AML-193 (cell line): Measurements from ENCODE around the gene SP5.
"Not testable (repeated sequence)": the region's sequence is repeated elsewhere in the genome, so short reads cannot be mapped to it uniquely, and the experiment has no call there.

Experiments used
- DNase-seq, 2 experiments: peaks; one replicate each; lab custom pipeline; 2025; lab: John Stamatoyannopoulos, UW

SP5 gene

DNA sequence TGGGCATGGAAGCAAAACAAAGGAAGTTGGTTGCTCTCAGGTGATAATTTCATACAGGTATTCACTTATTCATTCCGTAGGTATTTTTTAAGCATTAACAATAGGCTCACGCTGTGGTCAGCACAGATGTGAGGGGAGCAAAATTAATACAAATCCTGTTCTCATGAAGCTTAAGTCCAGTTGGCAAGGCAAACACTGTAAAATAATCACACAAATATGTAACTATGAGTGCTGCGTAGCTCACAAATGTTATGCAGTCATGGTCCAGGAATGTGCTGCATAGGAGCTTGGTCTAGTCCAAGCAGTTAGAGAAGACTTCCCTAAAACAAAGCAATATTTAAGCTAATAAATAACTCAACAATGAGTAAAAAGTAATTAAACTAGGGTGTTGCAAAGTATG is 23.9 kb downstream of the SP5 start:
- no peak for DNase-seq

DNA sequence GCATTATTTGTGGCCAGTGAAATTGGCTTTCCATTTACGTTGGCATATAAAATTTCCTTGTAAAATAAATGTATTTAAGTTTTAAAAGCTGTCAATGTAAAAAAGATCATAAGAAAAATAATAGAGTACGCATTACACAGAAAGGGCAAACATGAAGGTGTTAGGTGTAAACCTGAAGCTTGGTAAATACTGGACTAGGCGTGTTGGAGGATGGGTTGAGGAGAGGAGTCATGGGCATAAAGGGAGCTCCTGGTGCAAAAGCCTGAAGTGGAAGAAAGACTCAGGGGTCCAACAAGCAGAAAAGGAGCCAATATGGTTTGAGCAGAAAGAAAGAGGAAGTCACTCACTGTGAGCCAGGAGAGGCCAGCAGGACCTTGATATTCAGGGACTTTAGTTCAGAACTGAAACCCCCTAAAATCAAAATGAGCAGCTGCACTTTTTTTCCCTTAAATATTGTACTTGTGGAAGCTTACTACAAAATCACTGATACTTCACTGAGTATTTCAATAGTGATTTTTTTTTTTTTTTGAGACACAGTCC is 24.4 kb downstream of the SP5 start:
- DNase-seq: no peak

DNA sequence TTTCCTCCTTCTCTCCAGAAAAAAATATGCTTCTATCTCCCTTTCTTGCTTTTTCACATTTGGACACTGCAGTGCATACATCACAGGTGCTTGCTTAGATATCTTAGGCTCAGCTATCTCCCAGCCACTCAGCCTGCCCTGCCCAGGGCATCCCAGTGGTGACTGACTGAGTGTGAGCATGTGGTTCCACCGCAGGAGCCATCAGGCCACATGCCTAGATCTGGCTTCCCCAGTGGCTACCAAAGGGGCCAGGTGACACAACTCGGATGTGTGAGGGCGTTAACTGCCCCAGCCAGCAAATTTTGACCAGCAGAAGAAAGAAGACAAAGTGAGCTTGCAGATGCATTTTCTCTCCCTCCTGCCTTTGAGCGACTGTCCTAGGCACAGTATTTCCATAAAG is 25.5 kb downstream of the SP5 start:
- DNase-seq: no peak

DNA sequence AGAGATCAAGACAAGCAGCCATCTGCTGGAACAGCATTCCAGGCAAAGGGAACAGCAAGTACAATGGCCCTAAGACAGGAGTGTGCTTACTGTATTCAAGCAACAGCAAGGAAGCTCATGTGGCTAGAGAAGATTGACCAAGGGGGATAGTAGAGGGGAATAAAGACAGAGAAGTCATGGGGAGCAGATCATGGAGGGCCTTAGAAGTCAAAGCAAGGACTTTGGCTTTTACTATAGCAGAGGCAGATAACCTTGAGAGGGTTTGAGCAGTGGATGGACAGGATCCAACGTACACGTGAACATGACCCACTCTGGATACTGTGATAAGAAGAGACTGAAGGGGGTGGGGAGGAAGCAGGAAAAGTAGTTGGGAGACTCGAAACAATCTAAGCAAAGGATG is 26.9 kb downstream of the SP5 start:
- no peak for DNase-seq

DNA sequence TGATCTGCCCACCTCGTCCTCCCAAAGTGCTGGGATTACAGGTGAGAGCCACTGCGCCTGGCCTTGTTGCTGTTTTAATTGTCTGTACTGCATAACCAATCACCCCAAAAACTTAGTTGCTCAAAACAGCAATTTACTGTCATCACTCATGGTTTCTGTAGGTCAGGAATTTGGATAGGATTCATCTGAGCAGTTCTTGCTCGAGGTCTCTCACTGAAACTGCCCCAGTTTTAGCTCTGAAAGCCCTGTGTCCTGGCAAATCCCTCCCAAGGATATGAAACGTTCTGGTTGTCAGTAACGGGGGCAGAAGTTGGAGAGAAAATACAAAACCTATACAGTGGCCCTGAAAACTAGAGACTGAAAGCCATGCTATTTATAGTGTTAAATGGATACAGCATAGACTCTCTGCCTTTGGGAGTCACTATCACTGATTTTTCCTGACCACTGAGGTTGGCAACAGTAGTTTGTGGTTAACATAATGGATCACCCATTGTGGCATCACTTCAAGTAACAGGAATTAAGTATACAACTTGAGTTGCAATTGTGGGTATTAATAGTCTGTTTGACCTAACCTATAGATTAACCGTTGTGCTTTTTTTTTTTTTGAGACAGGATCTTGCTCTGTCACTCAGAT is 27.9 kb downstream of the SP5 start:
- DNase-seq: no peak

DNA sequence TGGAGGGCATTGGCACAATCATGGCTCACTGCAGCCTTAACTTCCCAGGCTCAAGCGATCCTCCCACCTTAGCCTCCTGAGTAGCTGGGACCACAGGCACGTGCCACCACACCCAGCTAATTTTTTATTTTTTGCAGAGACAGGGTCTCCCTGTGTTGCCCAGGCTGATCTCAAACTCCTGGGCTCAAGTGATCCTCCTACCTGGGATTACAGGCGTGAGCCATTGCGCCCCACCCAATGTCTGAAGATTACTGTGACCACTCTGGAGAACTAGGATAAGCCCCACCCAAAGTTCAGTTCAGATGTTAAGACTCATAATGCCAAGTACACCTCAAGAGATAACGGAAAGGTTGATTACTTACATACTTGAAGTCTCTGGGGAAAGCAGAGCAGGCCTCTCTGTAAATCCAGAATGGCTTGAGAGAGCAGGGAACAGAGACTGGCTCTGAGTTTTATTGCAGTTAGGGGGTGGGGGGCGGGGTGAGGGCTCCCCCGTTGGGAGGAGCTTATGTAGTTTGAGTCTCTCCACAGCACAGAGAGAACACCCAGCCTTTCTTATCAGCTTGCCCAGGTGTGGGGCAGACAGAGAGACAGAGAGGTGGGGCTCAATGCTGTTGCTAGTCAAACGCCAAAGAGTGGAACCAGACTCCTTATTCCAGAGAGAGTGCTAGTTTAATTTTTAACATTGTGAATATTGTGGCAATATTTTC is 28.5 kb downstream of the SP5 start:
- DNase-seq: no peak

DNA sequence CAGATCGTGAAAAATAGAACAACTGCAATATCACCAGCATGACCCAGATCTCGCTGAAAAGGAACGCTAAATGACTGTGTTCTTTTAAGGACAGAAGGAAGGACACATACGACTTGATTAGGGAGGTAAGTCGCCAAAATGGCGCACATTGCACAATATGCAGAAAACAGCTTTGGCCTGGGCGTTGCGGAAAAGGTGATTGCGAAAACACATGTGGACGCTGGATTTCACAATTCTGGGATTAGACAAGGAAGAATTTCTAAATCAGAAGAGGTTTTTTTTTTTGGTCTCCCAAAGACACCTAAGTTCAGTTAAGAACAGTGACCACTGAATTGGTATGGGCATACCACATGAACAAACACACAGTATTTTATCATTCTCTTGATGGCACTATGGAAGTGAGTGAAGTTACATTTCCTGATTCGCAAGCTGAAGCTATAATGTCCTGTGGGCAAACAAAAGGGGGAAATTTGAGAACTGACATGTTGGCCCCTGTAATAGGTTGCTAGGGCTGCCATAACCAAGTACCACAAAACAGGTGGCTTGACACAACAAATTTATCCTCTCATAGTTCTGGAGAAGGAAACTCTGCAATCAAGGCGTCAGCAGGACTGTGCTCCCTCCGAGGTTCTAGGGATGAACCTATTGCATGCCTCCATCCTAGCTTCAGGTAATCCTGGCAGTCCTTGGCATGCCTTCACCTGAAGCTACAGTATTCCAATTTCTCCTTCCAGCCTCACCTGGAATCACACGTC is 29.3 kb downstream of the SP5 start:
- no peak for DNase-seq

DNA sequence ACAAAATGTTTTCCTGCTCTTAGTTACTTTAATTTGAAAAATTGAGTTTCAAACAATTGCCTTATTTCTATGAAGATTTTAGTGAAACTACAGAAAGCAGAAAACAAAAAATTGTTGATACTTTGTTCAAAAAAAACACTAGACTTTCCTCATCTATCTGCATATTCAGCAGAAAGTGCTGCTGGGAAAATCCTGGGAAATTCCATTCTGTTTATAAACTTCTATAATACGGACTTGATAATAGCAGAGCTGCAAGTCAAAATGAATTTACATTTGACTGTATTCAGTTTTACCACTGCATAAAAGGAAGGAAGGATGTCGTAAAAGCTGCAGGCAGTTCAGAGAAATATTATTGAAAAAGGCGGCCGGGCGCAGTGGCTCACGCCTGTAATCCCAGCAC is 30.2 kb downstream of the SP5 start:
- DNase-seq: no peak

DNA sequence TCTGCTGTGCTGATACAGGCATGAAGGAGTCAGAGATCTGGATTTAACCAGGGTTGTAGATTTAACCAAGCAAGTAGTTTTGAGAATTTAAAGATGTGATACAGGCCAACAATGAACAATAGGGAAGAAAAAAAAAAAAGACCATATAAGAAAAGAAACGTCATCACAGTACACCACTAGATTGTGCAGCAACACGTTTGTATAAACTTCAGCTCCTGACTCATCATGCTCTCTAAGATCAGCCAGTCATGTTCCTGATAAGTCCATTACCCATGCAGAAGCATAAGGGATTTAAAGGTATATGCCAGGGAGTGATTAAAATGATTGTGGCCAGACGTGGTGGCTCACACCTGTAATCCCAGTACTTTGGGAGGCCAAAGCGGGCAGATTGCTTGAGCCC is 32.8 kb downstream of the SP5 start:
- DNase-seq: no peak

DNA sequence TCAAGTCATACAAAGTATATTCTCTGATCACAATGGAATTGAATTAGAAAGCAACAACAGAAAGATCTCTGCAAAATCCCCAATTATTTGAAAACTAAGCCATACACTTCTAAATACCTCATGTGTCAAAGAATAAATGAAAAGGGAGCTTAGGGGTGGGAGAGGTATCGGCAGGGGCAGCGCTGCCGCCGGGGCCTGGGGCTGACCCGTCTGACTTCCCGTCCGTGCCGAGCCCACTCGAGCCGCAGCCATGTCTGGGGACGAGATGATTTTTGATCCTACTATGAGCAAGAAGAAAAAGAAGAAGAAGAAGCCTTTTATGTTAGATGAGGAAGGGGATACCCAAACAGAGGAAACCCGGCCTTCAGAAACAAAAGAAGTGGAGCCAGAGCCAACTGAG is 36.4 kb downstream of the SP5 start:
- not testable (repeated sequence) for DNase-seq

DNA sequence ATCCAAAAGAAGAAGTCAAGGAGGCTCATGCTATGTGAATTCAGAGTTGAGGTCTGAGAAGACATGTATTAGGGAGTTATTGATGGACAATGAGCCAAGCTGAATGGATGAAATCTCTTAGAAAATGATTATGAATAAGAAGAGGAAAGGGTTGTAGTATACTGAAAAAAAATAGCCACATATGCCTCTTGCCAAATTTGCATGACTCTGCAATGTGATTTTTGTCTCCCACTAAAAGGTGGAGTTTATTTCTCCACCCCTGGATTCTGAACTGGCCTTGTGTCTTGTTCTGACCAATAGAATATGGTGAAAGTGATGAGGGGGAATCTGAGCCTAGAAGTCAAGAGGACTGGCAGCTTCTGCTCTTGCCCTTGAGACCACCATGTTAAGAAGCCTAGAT is 46.4 kb downstream of the SP5 start:
- no peak for DNase-seq

DNA sequence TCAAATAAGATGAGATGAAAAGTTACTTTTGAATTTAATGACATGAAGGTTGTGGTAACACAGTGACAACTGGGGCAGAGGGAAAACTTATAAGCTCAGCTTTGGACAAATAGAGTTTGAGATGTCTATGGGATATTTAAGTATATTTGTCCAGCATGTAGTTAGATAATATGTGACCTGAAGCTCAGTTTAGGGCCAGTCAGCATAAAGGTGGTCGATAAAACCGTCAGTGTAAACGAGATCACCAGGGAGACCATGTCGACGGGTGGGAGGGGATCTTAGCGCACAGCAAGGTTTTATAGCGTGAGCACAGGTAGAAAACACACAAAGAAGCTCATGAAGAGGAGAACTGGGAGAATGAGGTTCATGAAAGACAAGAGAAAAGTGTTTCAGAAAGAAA is 47.6 kb downstream of the SP5 start:
- no peak for DNase-seq

DNA sequence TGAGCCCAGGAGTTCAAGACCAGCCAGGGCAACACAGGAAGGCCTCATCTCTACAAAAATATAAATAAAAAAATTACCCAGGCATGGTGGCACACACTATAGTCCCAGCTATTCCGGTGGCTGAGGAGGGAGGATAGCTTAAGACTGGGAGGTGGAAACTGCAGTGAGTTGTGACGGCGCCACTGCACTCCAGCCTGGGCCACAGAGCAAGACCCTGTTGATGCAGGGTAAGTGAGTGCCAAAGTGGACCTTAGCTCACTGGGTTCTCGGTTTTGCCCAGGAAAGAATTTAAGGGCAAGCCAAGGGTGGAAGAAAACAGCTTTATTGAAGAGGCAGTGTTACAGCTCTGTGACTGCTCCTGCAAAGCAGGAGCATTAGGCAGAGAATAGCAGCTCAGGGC is 48.1 kb downstream of the SP5 start:
- DNase-seq: no peak

DNA sequence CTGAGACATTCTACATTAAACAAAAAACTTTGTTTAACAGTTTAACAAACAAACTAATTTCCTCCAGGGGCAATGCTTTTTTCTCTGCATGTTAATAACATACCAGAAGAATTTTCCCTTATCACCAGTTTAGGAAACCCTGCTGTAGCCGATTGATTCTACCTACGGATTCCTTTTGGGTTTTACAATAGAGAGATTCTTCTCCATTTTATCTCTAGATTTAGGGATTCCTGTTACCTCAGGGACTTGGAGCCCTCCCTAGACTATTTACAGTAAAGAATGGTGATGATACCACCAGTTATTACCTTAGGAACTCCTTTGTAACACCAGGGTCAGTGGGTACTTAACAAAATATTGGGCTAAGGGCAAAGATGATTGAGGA is 49.7 kb downstream of the SP5 start:
- no peak for DNase-seq

DNA sequence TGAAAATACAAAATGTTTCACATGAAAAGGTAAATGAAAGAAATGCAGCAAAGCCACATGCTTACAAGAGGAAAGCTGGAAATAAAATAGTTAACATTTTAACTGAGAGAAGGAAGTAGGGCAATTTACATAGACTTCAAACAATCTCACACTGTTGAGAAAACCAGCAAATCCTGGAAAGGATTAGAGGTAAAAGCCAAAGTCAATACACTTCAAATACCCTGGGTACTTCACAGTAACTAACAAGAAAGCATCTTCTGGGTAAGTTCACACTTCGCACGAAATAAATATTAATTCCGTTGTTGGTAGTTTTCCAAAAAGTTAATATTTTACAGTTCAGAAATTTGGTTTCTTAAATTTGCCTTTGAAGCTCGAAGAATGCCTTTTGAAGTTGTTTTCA is 51.6 kb downstream of the SP5 start:
- no peak for DNase-seq
